K562 (cell line): ENCODE results near the gene NTRK1. TPM values are rescaled to one million over a fixed set of nuclear protein-coding genes. Genes with fewer than 3 reads are reported as not detected.

Experiments used
- ATAC-seq: fragments of 200-7000 bp; cut with Tn5 transposase; 3 replicates; pipeline ENCODE4 v1.9.1; 2020; ENCODE audit warnings: moderate library complexity
- BruUV-seq: library from RNA; stranded (reverse); fragments of 400-500 nt; replicated peaks from 2 replicates; lab custom pipeline; 2021; lab: Mats Ljungman, UMichigan
- CTCF ChIA-PET: fragments of 300-600 bp; formaldehyde crosslinking; extraction: SDS; loops from one replicate; lab custom pipeline; 2021; ENCODE audit warnings: low intra/inter-chr PET ratio; lab: Yijun Ruan, JAX
- POLR2A ChIA-PET: fragments of 300-600, 350-650 bp; sonication (Branson Sonifier 250); formaldehyde crosslinking; extraction: SDS; loops from one replicate; lab custom pipeline; 2021; ENCODE audit warnings: antibody characterized with exemption, inconsistent platforms; lab: Yijun Ruan, JAX
- DNase-seq, 4 experiments: peaks; one replicate each; pipeline versions ENCODE4 v3.0.0 to v3.0.0-alpha.2; 2011 to 2018; ENCODE audit warnings: low spot score in 3 of 4, mixed read lengths in 3 of 4; ENCODE audit errors: extremely low read depth in 1 of 4
- FAIRE-seq: peaks from 2 replicates; lab custom pipeline; 2011; peaks lifted over from hg19 to GRCh38; lab: Jason Lieb, UNC
- H2AFZ ChIP-seq: 2 replicates; pipeline ENCODE4 v1.6.0; 2011; ENCODE audit warnings: low read depth, low read length, control low read depth, inconsistent platforms
- H3K27ac ChIP-seq: fragments of 200-600 bp; 3 replicates; pipeline ENCODE4 v1.8.0; 2011; ENCODE audit warnings: low read depth, mild to moderate bottlenecking, control low read depth, inconsistent platforms, low read length, moderate library complexity, mixed read lengths; ENCODE audit errors: extremely low read depth
- H3K27me3 ChIP-seq, 2 experiments: fragments of 300-600 bp in 1 of 2; 2 replicates in 1 of 2; 3 replicates in 1 of 2; pipeline versions ENCODE4 v1.6.0 to v1.8.0; 2011; ENCODE audit warnings: inconsistent platforms in 2 of 2, low read length in 2 of 2, mild to moderate bottlenecking in 1 of 2, mixed read lengths in 1 of 2, moderate library complexity in 1 of 2; ENCODE audit not compliant: control insufficient read depth in 2 of 2, insufficient read depth in 2 of 2
- H3K36me3 ChIP-seq: fragments of 300-600 bp; 3 replicates; pipeline ENCODE4 v1.8.0; 2011; ENCODE audit warnings: mild to moderate bottlenecking, low read length, inconsistent platforms; ENCODE audit not compliant: control insufficient read depth, insufficient read depth
- H3K4me1 ChIP-seq, 2 experiments: fragments of 200-600 bp in 1 of 2; replicated peaks in 1 of 2; 2 replicates in 1 of 2; 3 replicates in 1 of 2; pipeline versions ENCODE4 v1.5.1 to v1.8.0; 2011; ENCODE audit warnings: inconsistent platforms in 2 of 2, low read length in 2 of 2, mild to moderate bottlenecking in 1 of 2, mixed read lengths in 1 of 2, moderate library complexity in 1 of 2; ENCODE audit not compliant: control insufficient read depth in 2 of 2, insufficient read depth in 2 of 2
- H3K4me2 ChIP-seq: 2 replicates; pipeline ENCODE4 v1.6.1; 2011; ENCODE audit warnings: low read length, control low read depth, inconsistent platforms, mixed read lengths; ENCODE audit not compliant: insufficient read depth
- H3K4me3 ChIP-seq: fragments of 200-600 bp; sonication (generic), shearing (Covaris generic); 2 replicates; pipeline ENCODE4 v1.5.1; 2016; ENCODE audit warnings: control low read depth, inconsistent platforms
- H3K79me2 ChIP-seq: fragments of 200-600 bp; 3 replicates; pipeline ENCODE4 v1.8.0; 2011; ENCODE audit warnings: low read length, inconsistent platforms; ENCODE audit not compliant: control insufficient read depth, insufficient read depth
- H3K9ac ChIP-seq, 2 experiments: 2 replicates each; pipeline versions ENCODE4 v1.6.0 to v1.6.1; 2011; ENCODE audit warnings: low read depth in 2 of 2, low read length in 2 of 2, control low read depth in 1 of 2, inconsistent platforms in 1 of 2, mild to moderate bottlenecking in 1 of 2, mixed read lengths in 1 of 2; ENCODE audit not compliant: insufficient read depth in 1 of 2
- H3K9me1 ChIP-seq: one replicate; pipeline ENCODE4 v1.6.0; 2011; ENCODE audit warnings: inconsistent platforms, mild to moderate bottlenecking, low read length, moderate library complexity; ENCODE audit not compliant: control insufficient read depth, insufficient read depth
- H3K9me3 ChIP-seq: replicated peaks from 2 replicates; pipeline ENCODE4 v1.5.1; 2011; ENCODE audit warnings: low read depth, low read length, inconsistent platforms; ENCODE audit not compliant: control insufficient read depth, insufficient read depth
- H4K20me1 ChIP-seq: replicated peaks from 2 replicates; pipeline ENCODE4 v1.6.1; 2011; ENCODE audit warnings: low read length, inconsistent platforms, mixed read lengths; ENCODE audit not compliant: control insufficient read depth, insufficient read depth
- ARID4B ChIP-seq: sonication (generic); formaldehyde crosslinking; IDR thresholded peaks from 2 replicates; pipeline ENCODE4 v1.8.0; 2022; ENCODE audit warnings: mild to moderate bottlenecking, missing genetic modification reagents
- ZBTB7A ChIP-seq: IDR thresholded peaks from 2 replicates; pipeline ENCODE4 v1.6.1; 2011; ENCODE audit warnings: low read depth, mild to moderate bottlenecking, low read length, moderate library complexity, borderline replicate concordance; ENCODE audit not compliant: control insufficient read depth
- WGBS: fragments of 100-300 bp; shearing (Covaris generic); methylation state at CpG from one replicate; pipeline ENCODE4 v1.1.6; 2016; ENCODE audit warnings: low coverage, mixed read lengths; ENCODE audit not compliant: insufficient coverage; ENCODE audit errors: missing lambda C conversion rate; 5-methylcytosine and 5-hydroxymethylcytosine counted together
- in situ Hi-C: fragments of 300-500 bp; cut with MboI; formaldehyde crosslinking; loops from 4 replicates; pipeline ENCODE4 v1.15.0; 2018; ENCODE audit warnings: inconsistent platforms, mixed read lengths
- intact Hi-C: fragments of 100-400 bp; cut with micrococcal nuclease; formaldehyde crosslinking; loops from 2 replicates; pipeline ENCODE4 v1.14.2; 2022
- polyA plus RNA-seq, 8 experiments: library from polyadenylated mRNA; depleted of rRNA in 4 of 8; stranded (reverse) in 5 of 8; unstranded in 3 of 8; fragments of >200 nt; fragmentation: Nextera tagmentation in 2 of 8; fragmentation: Illumina TruSeq in 1 of 8; extraction: Ambion mirVana in 2 of 8; extraction: Trizol in 1 of 8; gene quantifications; 2 replicates each; pipeline versions ENCODE4 v1.2.1 to v1.2.3, GENCODE V29; 2011 to 2014; ENCODE audit warnings: inconsistent platforms in 1 of 8, missing spikeins in 1 of 8
- total RNA-seq, 7 experiments: library from RNA; depleted of rRNA in 6 of 7; stranded (reverse); fragments of >200 nt in 6 of 7; fragmentation: Illumina TruSeq in 2 of 7; extraction: Trizol in 2 of 7; gene quantifications; 2 replicates each; pipeline versions ENCODE4 v1.2.1 to v1.2.3, GENCODE V29; 2011 to 2021; ENCODE audit warnings: low replicate concordance in 1 of 7

Gene NTRK1
- total and polyA plus RNA-seq, 9 of the 15 experiments (the other 6 are each of a cell fraction or from before 2014, with no cell fraction given): 0.46 to 30.0 (median 7.9) TPM

DNA sequence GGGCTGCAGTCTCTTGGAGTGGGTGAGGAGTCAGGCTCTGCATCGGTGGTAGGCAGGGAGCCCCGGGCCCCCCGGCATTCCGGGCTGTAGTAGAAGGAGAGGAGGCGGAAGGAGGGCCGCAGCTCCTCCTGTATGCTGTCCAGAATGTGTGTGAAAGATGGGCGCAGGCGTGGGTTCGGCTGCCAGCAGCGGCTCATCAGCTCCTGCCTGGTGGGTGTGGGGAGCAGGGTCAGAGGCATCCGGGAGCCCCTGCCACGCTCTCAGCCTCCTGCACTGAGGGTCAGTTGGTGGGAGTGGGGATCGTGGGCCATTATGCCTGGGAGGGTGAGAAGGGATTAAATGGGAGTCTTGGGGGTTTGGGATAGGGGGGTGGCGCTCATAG, 19.8 kb upstream of the NTRK1 start:
- TF ChIP-seq ZBTB7A (0 out of 2 replicates have a peak, but pooled peaks have one; percentile 5), ARID4B (CRISPR knock-in tag) (no peak)
- ChIA-PET CTCF (interaction anchor here (0.7 kb wide), 1 partner anchor 31 kb away, joined by 3 read pairs; no protein-coding TSS in a partner anchor), POLR2A (interaction anchor here (0.6 to 1.0 kb wide), 4 partner anchors 15 to 118 kb away, joined by 3 read pairs; no protein-coding TSS in a partner anchor)
- no peak overlapping the region for H3K4me3 ChIP-seq
- DNase-seq (no peak), ATAC-seq (no peak), FAIRE-seq (no peak)
- WGBS: 21% methylated on average over 12 of the region's 14 CpGs
- no peaks in the 10 kb centered on the region for H3K27me3 ChIP-seq
- in situ Hi-C loops (no loop called here), intact Hi-C loops (no loop called here)
- H3K4me1 ChIP-seq: peaks cover 6 to 21% of the 10 kb centered on the region in 2 experiments; a peak in 4 of 5 replicates
- no peaks in the 10 kb centered on the region for H3K9me1 ChIP-seq
- no peak overlapping the region for H3K27ac ChIP-seq
- no peak overlapping the region for H3K4me2 ChIP-seq
- no peaks in the 10 kb centered on the region for H3K9me3 ChIP-seq
- no TSS peak for BruUV-seq
- no peaks in the 10 kb centered on the region for H3K79me2 ChIP-seq
- no peak overlapping the region; a peak in 1 of 4 replicates for H3K9ac ChIP-seq
- H4K20me1 ChIP-seq: no peaks in the 10 kb centered on the region
- no peak overlapping the region for H2AFZ ChIP-seq
- no peaks in the 10 kb centered on the region for H3K36me3 ChIP-seq
